Activated CD4-positive, alpha-beta T cell treated with anti-CD3 and anti-CD28 coated beads, Interleukin-2, amount 50 U/mL, for 1 hour (primary cell): Measurements from ENCODE around the gene MAST4.
"Not testable (repeated sequence)": the region's sequence is repeated elsewhere in the genome, so short reads cannot be mapped to it uniquely, and the experiment has no call there.

ENCODE experiments used
- DNase-seq: peaks from one replicate; pipeline ENCODE4 v3.0.0-alpha.2; 2020

Gene MAST4

GRCh38 chr5:66752668-66753067, 156.5 kb downstream of the MAST4 start:
- DNase-seq = not testable (repeated sequence)

GRCh38 chr5:66757219-66757833, 161.1 kb downstream of the MAST4 start:
- DNase-seq = no peak

GRCh38 chr5:66757834-66758371, 161.7 kb downstream of the MAST4 start:
- DNase-seq = no peak

- DNase-seq = no peak
Measured at GRCh38 chr5:66769030-66769733, 173.0 kb downstream of the MAST4 start.

DNA sequence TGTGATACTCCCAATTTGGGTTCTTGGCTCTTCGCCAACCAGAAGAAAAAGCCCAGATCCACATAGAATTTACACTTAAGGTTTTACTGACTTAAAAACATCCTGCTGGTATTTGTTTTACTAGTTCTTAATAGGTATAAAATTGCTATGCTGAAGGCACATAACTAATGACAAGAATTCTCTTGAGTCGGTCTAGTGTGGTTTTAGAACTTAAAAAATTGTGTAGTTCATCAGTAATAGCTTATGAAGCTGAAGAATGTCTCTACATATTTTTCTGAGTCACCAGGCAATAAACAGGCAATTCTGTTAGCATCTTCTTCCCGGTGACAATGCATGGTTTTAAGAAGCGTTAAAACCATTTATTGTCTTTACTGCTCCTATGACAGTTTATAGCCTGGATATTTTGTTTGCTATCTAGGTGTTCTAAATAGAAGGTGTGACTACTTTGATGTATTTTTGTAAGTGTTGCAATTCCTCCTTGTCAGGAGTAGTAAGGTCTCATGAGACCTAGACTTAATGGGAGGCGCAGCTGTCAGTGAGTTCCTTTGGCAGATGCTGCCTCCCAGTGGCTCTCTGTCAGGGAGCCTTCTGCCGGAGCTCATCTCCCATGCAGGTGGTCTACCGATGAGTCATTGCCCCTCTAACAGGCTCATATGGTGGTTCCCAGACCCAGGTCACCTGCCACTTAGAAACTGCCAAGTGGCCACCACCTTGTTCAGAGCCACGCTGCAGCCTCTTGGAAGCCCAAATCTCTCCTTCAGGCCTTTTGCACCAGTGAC, 173.8 kb downstream of the MAST4 start:
- no peak for DNase-seq

GRCh38 chr5:66777868-66778267, 181.7 kb downstream of the MAST4 start:
- DNase-seq = no peak

DNA sequence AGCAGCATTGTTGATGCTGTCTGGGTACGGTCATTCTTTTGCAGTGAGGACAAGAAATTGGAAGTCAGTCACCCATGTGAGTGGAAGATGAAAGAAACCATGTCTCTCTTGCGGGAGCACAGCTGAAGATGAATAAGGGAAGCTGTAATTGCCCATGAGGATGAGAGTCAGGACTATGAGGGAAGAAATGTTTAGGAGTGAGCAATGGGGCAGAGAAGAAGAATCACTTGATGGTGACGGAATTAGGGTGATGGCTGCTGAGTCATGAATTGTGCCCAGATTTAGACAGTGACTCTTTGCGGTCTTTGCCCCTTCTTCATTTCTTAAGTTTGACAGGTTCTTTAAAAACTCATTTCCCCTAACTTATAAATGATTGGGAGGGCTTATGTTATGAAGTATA, 183.3 kb downstream of the MAST4 start:
- DNase-seq = no peak

DNA sequence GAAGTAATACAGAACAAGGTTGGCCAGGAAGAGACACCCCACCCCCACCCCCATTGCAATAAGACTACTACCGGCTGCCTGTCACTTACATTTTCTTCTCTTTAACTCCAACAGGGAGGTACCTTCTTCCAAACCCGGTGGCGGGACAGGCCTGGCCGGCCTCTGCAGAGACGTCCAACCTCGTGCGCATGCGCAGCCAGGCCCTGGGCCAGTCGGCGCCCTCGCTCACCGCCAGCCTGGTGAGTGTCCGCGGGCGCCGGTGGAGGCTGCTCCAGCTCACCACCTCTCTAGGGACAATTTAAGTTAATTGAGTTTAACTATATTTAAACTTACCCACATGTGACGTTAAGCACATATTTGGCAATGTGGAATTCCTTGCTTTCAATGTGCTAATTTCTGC, 192.4 kb downstream of the MAST4 start:
- DNase-seq = no peak

DNA sequence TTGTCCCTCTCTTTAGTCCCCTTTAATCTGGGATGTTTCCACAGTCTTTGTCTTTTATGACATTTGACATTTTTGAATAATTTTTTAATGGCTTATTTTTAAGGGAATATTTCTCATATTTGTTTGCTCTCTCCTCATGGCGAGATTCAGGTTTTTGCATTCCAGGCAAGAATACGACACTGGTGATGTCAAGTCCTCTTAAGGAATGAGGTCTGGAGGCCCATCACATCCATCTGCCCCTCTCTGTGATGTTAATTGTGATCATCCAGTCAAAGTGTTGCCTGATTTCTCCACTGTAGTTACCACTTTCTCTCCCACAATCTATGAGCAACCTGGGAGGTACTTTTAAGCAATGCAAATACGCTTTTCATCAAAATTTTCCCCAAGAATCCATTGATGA, 193.2 kb downstream of the MAST4 start:
- no peak for DNase-seq

GRCh38 chr5:66793049-66793448, 196.9 kb downstream of the MAST4 start:
- no peak for DNase-seq

- DNase-seq = no peak
Measured at GRCh38 chr5:66795682-66796081, 199.5 kb downstream of the MAST4 start.

DNA sequence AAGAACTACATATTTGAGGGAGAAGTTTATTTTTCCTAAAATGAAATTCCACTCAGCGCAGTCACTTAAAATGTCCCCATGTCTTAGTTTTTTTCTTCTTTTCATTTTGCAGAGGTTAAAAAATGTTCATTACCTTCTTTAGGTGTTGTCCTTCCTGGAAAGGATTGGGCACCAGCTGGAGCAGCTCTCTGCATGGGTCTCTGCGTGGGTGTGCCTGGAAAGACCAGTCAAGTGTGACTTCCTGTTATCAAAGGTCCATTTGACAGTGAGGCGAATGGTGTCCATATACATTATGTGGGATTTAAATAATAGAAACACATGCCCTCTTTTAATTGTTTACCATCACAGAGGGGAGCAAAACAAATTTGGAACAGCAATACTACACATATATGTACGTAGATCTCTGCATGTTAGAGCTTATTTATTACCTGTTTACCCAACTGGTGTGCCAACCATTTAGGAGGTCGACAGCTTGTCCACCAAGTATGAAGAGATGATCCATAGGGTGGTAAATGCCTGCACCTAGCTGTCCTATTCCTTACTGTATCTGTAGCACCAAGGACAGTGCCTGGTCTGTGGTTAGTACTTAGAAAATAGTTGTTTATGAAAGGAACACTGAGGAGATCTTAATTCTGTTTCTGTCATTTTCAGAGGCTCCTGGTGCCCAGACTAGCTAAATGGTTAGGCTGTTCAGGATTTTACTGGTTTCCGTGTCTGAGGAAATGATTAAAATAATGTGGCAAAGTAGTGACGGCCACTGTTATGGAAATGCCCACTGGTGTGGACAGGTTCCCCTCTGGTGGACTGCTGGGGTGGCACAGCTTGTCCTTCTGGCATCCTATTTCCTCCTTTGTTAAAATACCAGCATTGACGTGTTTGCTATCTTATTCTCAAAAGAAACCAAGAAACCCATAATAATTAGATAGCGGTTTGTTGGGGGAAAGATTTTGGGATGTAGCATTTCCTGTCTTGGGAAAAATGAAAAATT, 200.4 kb downstream of the MAST4 start:
- no peak for DNase-seq

GRCh38 chr5:66802941-66803340, 206.7 kb downstream of the MAST4 start:
- no peak for DNase-seq

- no peak for DNase-seq
Measured at GRCh38 chr5:66805514-66806430, 209.6 kb downstream of the MAST4 start.

DNA sequence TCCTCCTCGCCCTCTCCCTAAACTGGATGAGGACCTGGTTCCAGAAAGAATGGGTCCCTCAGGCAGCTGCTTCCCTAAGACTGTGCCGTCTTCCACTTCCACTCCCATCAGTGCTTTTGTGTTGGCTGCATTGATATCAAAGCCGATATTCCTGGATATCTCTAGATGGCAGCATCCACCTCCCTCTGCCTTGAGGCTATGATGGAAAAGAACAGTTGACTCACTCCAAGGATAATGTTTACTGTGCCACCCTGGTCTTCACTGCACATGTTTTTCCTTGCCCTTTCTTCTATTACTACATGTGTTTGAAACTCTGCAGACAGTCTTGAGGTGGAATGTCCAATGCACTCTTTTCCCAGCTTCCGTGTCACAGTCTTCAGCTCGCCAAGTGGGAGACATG, 211.6 kb downstream of the MAST4 start:
- no peak for DNase-seq

- DNase-seq = no peak
Measured at GRCh38 chr5:66808663-66809062, 212.5 kb downstream of the MAST4 start.

DNA sequence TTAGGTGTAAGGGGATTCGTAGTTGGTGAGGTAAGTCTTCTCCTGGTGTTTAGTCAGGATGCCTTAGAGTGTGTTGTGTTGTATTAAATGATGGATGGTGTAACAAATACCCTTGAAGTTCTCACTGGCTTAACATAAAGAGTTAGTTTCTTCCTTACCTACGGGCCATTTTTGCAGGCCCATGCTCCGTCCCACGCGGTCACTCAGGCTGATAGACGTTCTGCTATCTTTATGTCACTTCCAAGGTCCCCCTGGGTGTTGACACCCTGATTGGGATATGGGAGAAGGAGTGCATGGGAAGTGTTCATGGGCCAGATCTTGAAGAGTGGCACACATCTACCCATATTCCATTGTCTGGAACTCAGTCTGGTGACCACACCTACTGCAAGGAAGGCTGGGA, 214.0 kb downstream of the MAST4 start:
- no peak for DNase-seq

GRCh38 chr5:66810848-66811261, 214.7 kb downstream of the MAST4 start:
- DNase-seq = no peak

DNA sequence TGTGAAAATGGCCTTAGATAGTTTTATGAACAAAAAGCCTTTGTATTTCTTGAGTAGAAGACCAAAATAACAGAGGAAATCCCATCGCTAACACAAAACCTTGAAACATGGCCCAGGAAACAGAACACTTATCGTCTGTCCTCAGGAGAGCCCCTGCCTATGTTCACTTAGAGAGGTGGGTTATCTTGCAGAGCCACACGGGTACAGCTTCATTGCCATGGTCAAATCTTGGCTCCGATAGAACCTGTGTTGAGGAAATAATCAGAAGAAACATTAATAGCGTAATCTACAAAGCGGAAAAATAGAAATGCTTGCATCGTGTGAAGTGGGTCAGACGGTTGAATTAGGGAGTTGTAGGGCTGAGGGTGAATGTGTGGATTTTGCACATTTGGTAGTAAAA, 216.1 kb downstream of the MAST4 start:
- DNase-seq = no peak

DNA sequence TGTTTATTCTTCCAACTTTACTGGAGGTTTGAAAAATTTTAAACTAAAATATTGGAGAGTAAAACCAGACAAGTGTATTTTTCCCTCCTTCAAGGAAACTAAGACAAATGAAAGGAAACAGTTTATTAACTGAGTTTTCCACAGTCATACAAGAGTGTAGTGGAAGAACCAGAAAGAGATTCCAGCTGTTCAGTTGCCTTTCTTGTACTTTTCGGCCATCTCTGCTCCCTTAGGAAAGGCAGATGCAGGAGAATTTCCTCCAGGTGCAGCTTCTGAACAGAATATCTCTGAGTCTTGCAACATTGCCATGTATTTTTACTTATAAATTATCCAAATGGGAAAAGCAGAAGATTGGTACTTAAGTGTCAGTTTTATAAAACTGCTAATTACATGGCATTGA, 217.1 kb downstream of the MAST4 start:
- DNase-seq = no peak
